Heart left ventricle (tissue), 13 donors: ENCODE measurements around the gene SLC39A5.

Experiments used
- POLR2A ChIP-seq, 2 donors: fragments of 450-650 bp; IDR thresholded peaks; one replicate each; pipeline ENCODE4 v1.6.1; 2017; ENCODE audit warnings: antibody characterized with exemption in 2 of 2, mild to moderate bottlenecking in 2 of 2, moderate library complexity in 2 of 2
- TF ChIP-seq, protein P1 (sequence below), 12 donors: fragments of 200-600 bp; sonication (generic) in 4 of 12; IDR thresholded peaks; one replicate each; pipeline versions ENCODE4 v1.5.0 to v1.8.0; 2018 to 2022; ENCODE audit warnings: antibody characterized with exemption in 12 of 12, mild to moderate bottlenecking in 5 of 12
- donor health status: ischemic (EF 13 %, LVEDD 7.1; RV severe dilation, severe dysfunction).
- donor health status: DM: no; HTN: yes; CAD: no.
- donor health status: DM: no; HTN: no; CAD: no.
- donor health status: ischemic (EF 25% LVEDD 6.9; RV normal size, moderate dysfunction).
- donor health status: ischemic (EF 25% LVEDD 5.7; RV mildly dilated, moderate dysfunction).
- donor health status: ischemic (EF 35%, LVEDD 5.7; RV mildly dilated, moderate dysfunction).
- donor health status: nonischemic (EF 11% LVEDD 7.7; RV severe dilation, severe dysfunction).
- donor health status: DM: yes; HTN: yes; CAD: no.
- donor health status: PGD.
- donor health status: ischemic (EF 29% LVEDD 5.4; RV normal size, mild dysfunction).
- donor health status: nonischemic (EF 23%, LVEDD 6.1; RV moderate dilation, normal function).

DNA sequence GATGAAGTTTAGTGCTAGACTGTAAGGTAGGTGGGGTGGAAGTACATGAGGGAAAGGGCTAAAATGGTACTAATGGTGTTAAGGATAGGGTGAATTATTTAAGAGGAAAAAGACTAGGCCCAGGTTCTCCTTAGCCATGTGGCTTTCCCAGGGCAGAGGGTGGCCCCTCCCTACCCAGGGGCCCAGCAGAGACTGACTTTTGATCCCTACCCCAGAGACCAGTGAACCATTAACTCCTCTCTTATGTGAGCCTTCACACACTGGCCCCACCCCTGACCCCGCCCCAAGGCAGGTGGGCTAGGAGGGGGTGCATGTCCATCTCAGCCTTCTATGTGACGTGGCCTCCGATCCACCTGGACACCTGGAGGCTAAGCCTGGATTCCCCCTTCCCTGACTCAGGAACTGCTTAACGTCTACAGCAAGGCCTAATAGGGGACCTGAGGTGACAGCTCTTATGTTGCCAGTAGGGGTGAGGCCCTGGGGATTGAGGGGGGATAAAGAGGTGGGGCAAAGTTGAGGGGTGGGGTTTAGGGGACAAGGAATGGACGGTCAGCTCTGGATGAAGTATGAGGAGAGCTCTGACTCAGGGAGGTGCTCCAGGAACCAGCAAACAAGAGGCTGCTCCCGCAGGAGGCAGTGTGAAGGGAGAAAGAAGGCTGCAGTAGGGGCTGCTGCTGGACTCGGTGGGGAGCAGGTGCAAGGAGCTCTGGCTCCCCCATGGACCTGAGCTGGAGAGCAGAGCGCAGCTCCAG is 757 bp downstream of the SLC39A5 start:
- TF ChIP-seq, protein P1, sequence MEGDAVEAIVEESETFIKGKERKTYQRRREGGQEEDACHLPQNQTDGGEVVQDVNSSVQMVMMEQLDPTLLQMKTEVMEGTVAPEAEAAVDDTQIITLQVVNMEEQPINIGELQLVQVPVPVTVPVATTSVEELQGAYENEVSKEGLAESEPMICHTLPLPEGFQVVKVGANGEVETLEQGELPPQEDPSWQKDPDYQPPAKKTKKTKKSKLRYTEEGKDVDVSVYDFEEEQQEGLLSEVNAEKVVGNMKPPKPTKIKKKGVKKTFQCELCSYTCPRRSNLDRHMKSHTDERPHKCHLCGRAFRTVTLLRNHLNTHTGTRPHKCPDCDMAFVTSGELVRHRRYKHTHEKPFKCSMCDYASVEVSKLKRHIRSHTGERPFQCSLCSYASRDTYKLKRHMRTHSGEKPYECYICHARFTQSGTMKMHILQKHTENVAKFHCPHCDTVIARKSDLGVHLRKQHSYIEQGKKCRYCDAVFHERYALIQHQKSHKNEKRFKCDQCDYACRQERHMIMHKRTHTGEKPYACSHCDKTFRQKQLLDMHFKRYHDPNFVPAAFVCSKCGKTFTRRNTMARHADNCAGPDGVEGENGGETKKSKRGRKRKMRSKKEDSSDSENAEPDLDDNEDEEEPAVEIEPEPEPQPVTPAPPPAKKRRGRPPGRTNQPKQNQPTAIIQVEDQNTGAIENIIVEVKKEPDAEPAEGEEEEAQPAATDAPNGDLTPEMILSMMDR (IDR thresholded peaks at IDR 0.05) = no peak
- TF ChIP-seq POLR2A (IDR thresholded peaks at IDR 0.05) = no peak
